ENCODE data around the gene VPS9D1.
"Not testable (repeated sequence)": the region's sequence is repeated elsewhere in the genome, so short reads cannot be mapped to it uniquely, and the experiment has no call there.

VPS9D1 gene

DNA sequence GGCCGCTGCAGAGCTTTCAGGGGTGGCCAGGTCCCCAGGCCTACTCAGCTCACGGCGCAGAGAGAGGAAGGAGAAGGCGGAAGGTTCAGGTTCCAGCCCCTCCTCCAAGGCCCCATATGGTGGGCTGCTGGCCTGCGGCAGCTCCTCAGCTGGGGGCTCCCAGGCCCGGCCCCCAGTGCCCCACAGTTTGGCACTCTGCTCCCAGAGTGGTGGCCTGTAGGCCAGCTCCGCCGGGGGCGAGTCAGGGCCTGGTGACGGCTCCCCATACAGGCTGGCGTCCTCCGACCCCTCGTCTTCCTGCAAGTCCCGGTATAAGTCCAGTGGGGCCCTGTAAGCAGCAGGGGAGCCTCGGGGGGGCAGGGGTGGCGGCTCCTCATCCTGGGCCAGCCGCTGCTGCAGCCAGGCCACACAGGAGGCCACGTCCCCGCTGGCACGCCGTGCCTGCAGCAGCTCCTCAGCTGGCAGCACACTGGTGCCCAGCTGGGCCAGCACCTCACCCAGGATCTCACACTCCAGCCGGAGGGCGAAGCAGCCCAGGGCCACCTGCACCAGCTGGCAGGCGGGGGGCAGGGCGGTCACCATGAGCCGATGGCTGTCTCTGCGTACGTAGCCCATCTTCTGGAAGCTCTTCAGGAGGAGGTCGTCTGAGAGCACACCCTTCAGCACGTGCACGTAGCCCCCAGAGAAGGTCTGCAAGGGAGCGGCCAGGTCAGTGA lies 22.9 kb downstream of the VPS9D1 start:
- DNase-seq (ENCODE audit: low read depth, low spot score), result no peak
- H3K4me3 ChIP-seq (ENCODE audit: low read length), result no peak overlapping the region

- H3K4me3 ChIP-seq (ENCODE audit: low read length), result no peak overlapping the region
- DNase-seq (ENCODE audit: low read depth, low spot score), result no peak
Measured at GRCh38 chr16:89697161-89697615, 23.5 kb downstream of the VPS9D1 start.

DNA sequence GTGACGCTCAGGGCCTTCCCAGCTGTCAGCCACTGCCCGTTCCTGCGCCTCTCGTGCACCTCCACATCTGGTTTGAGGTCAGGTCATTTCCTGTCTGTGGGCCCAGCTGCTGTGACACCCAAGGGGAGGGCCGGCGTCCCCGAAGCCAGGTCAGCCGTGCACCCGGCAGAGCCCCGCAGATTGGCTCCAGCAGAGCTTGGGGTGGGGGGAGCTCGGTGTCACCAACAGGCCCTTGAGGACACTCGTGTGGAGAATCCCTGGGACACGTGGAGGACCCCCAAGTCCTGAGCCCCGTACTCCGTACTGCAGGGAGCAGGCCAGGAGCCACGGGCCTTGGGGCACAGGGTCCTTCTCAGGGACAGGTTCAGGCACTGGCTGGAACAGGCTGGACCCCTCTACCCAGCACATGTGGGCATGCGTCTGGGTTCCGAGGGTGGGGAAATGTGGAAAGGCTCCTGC lies 24.0 kb downstream of the VPS9D1 start:
- no peak overlapping the region for H3K4me3 ChIP-seq (ENCODE audit: low read length)
- DNase-seq (ENCODE audit: low read depth, low spot score), result no peak

GRCh38 chr16:89695875-89696669 lies 24.6 kb downstream of the VPS9D1 start:
- H3K4me3 ChIP-seq (ENCODE audit: low read length), result no peak overlapping the region
- DNase-seq (ENCODE audit: low read depth, low spot score), result no peak

- no peak overlapping the region for H3K4me3 ChIP-seq (ENCODE audit: low read length)
- DNase-seq (ENCODE audit: low read depth, low spot score), result no peak
Measured at GRCh38 chr16:89695086-89695874, 25.4 kb downstream of the VPS9D1 start.

- not testable (repeated sequence) for H3K4me3 ChIP-seq (ENCODE audit: low read length); DNase-seq (ENCODE audit: low read depth, low spot score)
Measured at GRCh38 chr16:89694784-89695085, 26.0 kb downstream of the VPS9D1 start.

GRCh38 chr16:89693931-89694783 lies 26.5 kb downstream of the VPS9D1 start:
- no peak for DNase-seq (ENCODE audit: low read depth, low spot score)
- H3K4me3 ChIP-seq (ENCODE audit: low read length), result no peak overlapping the region

GRCh38 chr16:89693289-89693731 lies 27.4 kb downstream of the VPS9D1 start:
- no peak overlapping the region for H3K4me3 ChIP-seq (ENCODE audit: low read length)
- DNase-seq (ENCODE audit: low read depth, low spot score), result no peak

DNA sequence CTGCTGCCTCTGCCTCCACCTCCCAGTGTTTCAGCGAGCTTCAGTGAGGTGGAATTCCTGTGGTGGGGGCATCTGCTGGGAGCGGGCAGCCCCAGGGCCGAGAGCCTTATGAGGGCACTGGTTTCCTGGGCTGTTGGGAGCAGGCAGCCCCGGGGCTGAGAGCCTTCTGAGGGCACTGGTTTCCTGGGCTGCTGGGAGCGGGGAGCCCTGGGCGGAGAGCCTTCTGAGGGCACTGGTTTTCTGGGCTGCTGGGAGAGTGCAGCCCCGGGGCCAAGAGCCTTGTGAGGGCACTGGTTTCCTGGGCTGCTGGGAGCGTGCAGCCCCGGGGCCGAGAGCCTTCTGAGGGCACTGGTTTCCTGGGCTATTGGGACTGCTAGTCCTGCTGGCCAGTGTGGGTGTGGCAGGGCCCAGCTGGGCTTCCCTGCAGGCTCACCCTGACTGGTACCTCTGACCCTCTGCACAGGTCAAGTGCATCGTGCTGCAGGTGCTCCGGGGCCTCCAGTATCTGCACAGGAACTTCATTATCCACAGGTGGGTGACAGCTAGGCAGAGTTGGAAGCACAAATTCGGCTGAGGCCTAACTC lies 28.6 kb downstream of the VPS9D1 start:
- DNase-seq (ENCODE audit: low read depth, low spot score), result no peak
- no peak overlapping the region for H3K4me3 ChIP-seq (ENCODE audit: low read length)

- H3K4me3 ChIP-seq (ENCODE audit: low read length), result no peak overlapping the region
- DNase-seq (ENCODE audit: low read depth, low spot score), result no peak
Measured at GRCh38 chr16:89691231-89691985, 29.3 kb downstream of the VPS9D1 start.

- no peak for DNase-seq (ENCODE audit: low read depth, low spot score)
- H3K4me3 ChIP-seq (ENCODE audit: low read length), result no peak overlapping the region
Measured at GRCh38 chr16:89690392-89690901, 30.3 kb downstream of the VPS9D1 start.

GRCh38 chr16:89689621-89690020 lies 31.1 kb downstream of the VPS9D1 start:
- DNase-seq (ENCODE audit: low read depth, low spot score); H3K4me3 ChIP-seq (ENCODE audit: low read length): not testable (repeated sequence)

- no peak overlapping the region for H3K4me3 ChIP-seq (ENCODE audit: low read length)
- DNase-seq (ENCODE audit: low read depth, low spot score), result no peak
Measured at GRCh38 chr16:89689142-89689541, 31.6 kb downstream of the VPS9D1 start.

GRCh38 chr16:89688395-89688794 lies 32.3 kb downstream of the VPS9D1 start:
- no peak for DNase-seq (ENCODE audit: low read depth, low spot score)
- no peak overlapping the region for H3K4me3 ChIP-seq (ENCODE audit: low read length)

DNA sequence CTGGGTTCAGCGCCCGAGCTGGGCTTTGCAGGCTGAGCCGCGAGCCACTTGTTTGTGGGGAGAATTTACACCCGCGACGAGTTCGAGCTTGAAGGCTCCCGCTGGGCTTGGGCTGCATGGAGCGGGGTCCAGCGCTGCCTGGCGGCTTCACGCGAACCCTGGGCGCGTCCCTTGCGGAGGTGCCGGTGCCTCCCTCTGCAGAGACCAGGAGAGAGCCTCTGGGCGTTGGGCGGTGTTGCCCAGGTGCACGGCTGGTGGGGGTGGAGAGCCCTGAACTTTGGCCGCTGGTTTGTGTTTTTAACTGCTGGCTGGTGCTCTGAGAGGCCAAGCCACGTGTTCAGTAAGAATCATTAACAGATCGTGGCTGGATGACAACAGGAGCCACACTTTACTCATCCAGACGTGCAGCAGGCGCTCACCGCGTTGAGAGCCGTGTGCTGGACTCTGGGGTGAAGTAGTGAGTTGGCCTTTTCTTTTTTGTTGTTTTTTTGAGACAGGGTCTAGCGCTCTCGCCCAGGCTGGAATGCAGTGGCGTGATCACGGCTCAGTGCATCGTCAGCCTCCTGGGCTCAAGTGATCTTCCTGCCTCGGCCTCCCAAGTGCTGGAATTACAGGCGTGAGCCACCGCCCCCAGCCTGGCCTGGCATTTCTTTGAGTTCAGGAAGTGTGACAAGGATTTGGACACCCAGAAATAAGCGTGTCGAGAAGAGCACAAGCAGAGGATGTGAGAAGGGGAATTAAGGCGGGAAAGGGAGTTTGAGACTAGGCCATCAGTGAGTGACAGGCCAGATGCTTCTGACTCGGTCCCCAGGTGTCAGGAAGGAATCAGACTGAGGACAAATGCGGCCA lies 33.4 kb downstream of the VPS9D1 start:
- H3K4me3 ChIP-seq (ENCODE audit: low read length), result peak overlapping the region; percentile 63
- no peak for DNase-seq (ENCODE audit: low read depth, low spot score)

DNA sequence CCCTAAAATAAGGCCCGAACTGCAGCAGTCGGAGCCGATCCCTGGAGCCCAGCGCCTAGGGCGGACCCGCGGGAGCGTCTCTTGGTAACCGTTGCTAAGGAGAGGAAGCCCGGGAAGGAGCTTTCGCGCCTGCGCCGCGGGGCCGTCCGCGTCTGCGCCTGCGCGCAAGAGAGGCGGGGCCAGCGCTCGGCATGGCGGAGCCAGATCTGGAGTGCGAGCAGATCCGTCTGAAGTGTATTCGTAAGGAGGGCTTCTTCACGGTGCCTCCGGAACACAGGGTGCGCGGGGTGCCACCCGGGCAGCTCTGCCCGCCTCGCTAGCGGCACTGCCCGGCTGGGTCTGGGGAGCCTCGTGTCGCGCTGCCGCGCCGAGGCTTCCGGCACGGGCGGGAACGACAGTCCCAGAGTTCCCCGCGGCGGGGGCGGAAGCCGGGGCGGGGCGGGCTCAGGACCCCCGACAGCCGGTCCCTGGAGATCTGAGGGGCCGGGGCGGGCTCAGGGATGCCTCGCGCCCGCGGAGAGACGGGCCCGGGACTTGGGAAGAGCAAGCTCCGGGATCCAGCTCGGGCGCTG lies 34.1 kb downstream of the VPS9D1 start, which contains the start of gene CDK10:
TSS of gene CDK10 (plus strand) at position 170 of the 572 bp plus-strand sequence. CDS start at position 192, 22 bp downstream.
- DNase-seq (ENCODE audit: low read depth, low spot score), result peak; percentile 80
- peak within 1 kb of the TSS; percentile 63 for H3K4me3 ChIP-seq (ENCODE audit: low read length)

Data from Jurkat, Clone E6-1 (cell line).